ENCODE results near the gene SMKR1. TPM values are rescaled to one million over a fixed set of nuclear protein-coding genes. Genes with fewer than 3 reads are reported as not detected.
"Not testable (repeated sequence)": the region's sequence is repeated elsewhere in the genome, so short reads cannot be mapped to it uniquely, and the experiment has no call there.

The SMKR1 gene
- polyA plus RNA-seq, 12 donors: 0.15 to 1.1 (median 0.73) TPM; not detected in 5

- not testable (repeated sequence) for DNase-seq
Measured at GRCh38 chr7:129481376-129481775, 21.0 kb upstream of the SMKR1 start.

GRCh38 chr7:129482781-129483180 is 19.6 kb upstream of the SMKR1 start:
- DNase-seq: no peak

- no peak for DNase-seq
Measured at GRCh38 chr7:129489491-129489890, 12.8 kb upstream of the SMKR1 start.

DNA sequence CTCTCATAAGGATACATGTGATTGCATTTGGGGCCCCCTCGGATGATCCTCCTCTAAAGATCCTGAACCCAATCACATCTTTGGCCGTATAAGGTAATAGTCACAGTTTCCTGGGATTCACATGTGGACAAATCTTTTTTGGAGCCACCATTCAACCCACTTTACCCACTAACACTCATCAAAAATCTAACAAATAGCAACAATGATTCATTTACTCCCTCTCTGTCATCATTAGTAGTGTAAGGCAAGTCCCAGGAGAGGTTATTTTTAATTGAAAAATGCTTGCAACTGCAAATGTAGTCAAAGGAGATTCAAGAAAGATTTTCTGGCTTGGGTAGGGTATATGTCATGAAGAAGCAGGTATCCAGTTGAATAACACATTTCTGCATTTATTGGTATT is 9.9 kb upstream of the SMKR1 start:
- DNase-seq: no peak

DNA sequence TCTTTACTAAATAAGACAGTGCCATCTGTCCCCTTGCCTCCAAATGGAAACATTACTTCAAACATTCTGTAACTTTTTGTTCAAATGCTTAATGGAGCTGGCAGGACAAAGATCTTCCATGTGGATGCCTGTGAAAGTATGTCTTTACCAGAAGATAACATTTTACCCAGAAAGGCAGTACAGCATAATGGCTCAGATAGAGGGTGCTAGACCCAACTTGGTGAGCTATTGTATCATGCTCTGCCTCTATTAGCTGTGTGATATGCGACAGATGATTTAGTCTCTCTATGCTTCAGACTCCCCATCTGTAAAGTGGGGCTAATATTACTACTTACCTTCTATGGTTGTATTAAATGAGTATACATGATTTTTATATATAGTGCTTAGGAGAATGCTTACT is 8.8 kb upstream of the SMKR1 start:
- no peak for DNase-seq

DNA sequence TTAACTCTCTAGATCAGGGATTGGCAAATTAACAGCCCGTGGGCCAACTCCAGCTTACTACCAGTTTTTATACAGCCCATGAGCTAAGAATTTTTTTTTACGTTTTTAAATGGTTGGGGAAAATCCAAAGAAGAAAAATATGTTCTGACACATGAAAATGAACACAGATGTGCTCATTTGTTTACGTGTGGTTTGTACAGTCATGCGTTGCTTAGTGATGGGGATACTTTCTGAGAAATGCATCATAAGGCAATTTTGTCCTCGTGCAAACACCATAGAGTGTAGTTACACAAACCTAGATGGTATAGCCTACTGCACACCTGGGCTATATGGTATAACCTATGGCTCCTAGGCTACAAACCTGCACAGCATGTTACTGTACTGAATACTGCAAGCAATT is 8.3 kb upstream of the SMKR1 start:
- no peak for DNase-seq

DNA sequence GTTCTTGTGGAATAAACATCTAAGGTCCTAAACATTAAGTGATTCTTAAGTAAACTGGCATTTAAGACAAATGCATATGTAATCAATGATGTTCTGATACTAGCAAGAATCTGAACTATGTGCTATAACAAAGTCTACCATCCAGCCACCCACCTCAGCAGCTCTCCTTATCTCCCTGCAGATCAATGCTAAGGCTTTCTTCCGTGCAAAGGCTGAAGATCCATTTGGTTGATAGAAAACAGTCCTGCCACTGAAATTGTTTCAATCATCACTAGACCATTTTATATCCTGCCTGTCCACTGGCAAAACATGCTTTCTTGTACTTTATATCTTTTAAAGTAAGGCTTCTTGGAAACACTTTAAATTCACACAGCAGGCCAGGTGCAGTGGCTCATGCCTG is 6.3 kb upstream of the SMKR1 start:
- no peak for DNase-seq

- DNase-seq: no peak
Measured at GRCh38 chr7:129496653-129497052, 5.7 kb upstream of the SMKR1 start.

GRCh38 chr7:129497156-129497555 is 5.2 kb upstream of the SMKR1 start:
- DNase-seq: no peak

DNA sequence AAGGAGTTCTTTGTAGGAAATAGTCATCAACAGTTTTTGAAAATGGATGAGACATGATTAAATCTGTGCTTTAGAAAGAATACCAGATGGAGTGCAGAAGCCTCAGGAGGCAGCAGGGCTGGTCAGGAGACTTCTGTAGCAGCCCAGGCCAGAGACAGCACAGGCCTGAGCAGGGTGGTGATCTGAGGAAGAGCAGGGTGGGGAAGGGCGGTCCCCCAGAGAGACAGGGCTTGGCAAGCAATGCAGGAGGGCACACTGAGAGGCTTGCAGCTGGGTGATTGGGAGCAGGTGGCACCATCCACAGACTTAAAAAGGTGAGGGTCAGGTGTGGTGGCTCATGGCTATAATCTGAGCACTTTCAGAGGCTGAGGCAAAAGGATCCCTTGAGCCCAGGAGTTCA is 4.3 kb upstream of the SMKR1 start:
- DNase-seq: no peak

DNA sequence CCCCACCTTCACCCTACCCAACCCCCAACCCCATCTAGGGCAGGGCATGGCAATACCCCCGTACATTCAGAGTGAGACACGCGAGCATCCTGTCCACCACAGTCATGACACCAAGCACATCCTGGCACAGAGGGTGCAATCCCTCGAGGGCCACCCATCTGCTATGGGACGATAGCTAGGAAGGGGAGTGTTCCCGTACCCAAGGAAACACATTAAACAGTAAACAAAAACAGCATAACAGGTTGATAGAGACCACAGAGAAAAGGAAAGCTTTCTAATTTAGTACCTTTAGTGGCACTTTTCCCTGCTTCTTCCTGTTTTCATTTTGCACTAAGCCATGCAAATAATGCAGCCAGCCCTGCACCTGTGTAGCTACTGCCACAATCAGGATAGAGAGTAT is 2.3 kb upstream of the SMKR1 start:
- DNase-seq: no peak

DNA sequence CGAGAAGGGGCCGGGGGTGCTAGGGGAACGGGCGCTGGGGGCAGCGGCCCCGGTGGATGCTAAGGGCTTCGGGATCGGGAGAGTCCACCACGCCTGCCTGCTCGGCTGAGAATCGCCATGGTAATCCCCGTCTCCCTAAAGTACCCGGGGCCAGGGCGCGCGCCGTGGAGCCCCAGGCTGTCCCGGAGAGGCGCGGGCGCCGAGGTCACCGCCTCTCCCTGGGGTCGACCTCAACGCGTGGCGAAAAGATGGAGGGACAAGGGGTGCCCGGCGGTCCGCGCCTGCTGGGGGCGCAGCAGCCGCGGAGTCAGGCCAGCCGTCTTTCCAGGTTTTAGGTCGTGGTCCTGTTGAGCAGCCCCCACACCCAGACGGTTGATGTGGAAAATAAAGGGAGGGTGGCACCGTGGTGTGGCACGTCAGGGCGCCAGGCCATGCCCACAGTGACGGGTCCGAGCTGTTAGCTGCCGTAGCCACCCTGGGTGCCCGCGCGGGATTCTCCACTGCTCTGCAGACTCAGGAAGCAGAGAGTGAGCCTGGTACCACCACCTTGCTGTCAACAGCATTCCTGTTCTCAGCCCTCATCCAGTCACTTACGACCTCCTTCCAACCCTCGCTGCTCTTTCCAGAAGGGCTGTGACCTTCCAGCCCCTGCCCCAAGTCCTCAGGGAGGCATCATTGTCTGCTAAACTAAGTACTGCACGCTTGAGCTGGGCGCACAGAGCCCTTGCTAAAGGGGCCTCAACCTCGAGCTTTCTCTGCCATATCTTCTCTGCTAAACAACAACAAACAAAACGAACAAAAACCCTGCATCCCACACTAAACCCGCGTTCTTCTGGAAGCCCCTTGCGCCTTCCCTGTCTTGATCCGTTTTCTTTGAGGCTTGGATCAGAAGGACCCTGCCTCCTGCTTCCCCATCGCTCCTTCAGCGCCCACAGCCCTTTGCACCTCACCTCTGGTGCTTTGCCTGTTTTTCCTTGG is 666 bp downstream of the SMKR1 start:
- DNase-seq: no peak

DNA sequence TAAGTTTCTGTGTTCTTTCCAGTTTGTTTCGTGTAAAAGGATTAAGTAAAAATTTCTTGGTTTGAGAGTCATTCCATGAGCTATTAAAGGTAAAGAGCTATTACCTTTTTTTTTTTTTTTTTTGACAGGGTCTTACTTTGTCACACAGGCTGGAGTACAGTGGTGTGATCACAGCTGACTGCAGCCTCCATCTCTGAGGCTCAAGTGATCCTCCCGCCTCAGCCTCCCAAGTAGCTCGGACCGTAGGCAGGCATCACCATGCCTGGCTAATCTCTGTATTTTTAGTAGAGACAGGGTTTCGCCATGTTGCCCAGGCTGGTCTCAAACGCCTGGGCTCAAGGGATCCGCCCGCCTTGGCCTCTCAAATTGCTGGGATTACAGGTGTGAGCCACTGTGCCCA is 1.4 kb downstream of the SMKR1 start:
- DNase-seq: no peak

GRCh38 chr7:129512192-129512591 is 9.9 kb downstream of the SMKR1 start:
- DNase-seq: no peak

DNA sequence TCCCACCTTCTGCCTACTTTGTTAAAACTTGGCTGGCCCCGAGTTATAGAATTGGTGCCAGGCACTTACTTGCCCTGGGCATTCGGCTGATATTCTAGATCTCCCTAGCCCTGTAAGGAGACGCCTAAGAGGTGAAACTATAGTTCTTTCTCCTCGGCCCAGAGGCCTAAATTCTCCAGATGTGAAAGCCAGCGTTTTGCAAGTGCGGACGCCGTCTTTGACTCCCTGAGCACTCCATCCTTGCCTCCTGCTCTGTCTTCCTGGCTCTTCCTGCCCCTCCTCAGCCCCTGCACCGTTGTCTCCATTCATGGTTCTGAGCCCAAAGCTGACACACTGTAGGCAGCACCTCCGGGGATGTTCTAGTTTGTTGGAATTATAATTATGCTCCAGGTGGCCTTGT is 11.2 kb downstream of the SMKR1 start:
- DNase-seq: no peak

DNA sequence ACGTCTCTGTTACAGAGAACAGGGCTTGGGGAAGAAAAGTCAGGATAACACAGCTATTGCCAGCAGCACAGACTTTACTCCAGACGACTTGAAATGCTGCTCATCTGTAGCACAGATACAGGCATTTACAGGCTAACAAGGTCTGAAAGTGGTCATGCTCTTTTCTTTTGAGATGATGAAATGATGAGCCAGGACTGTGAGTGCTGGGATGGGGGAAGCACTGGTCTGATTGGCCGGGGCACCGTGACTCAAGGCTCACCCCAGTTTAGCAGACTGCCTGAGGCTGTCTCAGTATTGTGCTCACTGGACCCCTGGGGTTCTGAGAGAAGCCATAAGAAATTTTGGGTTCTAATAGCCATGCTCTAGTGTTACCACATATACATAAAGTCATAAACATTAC is 12.4 kb downstream of the SMKR1 start:
- DNase-seq: no peak

GRCh38 chr7:129515381-129515780 is 13.1 kb downstream of the SMKR1 start:
- DNase-seq: no peak

DNA sequence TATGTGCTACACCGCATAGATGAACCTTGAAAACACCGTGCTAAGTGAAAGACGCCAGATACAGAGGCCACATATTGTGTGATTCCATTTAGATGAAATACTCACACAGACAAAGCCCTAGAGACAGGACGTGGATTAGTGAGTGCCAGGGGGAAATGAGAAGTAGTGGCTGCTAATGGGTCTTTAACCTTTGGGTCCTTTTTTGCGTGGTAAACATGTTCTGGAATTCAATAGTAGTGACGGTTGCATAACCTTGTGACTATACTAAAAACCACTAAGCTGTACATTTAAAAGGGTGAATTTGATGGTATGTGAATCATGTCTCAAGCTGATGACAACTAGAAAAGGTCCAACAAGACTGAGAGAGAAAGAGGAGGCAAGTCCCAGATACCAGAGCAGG is 15.6 kb downstream of the SMKR1 start:
- DNase-seq: no peak

DNA sequence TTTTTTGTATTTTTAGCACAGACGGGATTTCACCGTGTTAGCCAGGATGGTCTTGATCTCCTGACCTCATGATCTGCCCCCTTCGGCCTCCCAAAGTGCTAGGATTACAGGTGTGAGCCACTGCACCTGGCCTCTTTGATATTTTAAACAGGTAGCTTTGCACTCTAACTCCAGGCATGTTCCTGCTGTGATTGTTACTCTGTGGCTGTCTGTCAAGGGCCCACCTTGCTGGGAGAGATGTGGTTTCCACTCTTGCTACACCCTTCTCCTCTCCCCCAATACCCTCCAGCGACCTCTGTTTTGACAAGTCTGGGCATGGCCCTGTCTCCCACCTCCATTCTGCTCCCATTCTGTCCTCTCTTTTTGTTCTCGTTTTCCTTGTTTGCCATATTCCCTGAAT is 17.1 kb downstream of the SMKR1 start:
- no peak for DNase-seq

- DNase-seq: no peak
Measured at GRCh38 chr7:129522088-129522970, 20.0 kb downstream of the SMKR1 start.

- no peak for DNase-seq
Measured at GRCh38 chr7:129522971-129523340, 20.6 kb downstream of the SMKR1 start.

- no peak for DNase-seq
Measured at GRCh38 chr7:129523924-129524323, 21.6 kb downstream of the SMKR1 start.

DNA sequence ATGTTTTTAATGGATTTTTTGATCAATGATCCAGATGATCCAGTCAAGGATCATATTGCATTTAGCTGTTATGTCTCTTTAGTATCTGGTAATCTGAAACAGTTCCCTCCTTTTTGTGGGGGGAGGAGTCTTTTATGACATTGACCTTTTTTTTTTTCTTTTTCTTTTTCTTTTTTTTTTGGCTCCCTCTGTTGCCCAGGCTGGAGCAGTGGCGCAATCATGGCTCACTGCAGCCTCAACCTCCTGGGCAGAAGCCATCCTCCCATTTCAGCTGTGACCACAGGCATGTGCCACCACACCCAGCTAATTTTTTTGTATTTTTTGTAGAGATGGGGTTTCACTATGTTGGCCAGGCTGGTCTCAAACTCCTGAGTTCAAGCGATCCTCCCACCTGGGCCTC is 22.1 kb downstream of the SMKR1 start:
- not testable (repeated sequence) for DNase-seq

Data from muscle of arm (tissue), 12 donors.